ENCODE measurements around the gene ABCB7. TPM values are rescaled to one million over a fixed set of nuclear protein-coding genes. Genes with fewer than 3 reads are reported as not detected.

The ABCB7 gene
- polyA plus RNA-seq, 2 donors, result 5.0 to 10.3 TPM

- WGBS, 2 donors, result 64 to 84% methylated on average over 6 of the region's 6 CpGs
- no peaks in the 10 kb centered on the region for H3K36me3 ChIP-seq (ENCODE audit: control insufficient read depth in 2 of 2, insufficient read depth in 2 of 2, low read length in 1 of 2)
Observed at GRCh38 chrX:75107863-75108509, 48.1 kb downstream of the ABCB7 start.

DNA sequence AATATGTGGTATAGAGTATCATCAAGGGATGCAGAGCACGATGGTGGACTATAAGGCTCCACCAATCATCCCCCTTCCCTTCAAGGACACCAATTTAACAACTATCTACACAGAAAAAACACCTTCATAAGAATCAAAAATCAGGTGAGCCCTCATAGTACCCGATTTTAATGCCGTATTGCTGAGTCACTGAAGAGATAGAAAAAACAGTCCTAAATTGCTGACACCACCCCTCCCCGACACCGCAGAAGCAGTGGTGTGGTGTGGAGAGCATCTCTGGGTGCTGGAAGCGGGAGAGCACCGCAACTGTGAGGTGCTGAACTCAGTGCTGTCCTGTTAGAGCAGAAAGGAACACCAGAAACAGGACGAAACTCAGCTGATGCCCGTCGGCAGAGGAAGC lies 49.3 kb downstream of the ABCB7 start:
- Histone ChIP-seq H3K9me3 (ENCODE audit: control insufficient read depth in 2 of 2, insufficient read depth in 1 of 2, low read depth in 1 of 2, low read length in 1 of 2) (no peaks in the 10 kb centered on the region), H3K27ac (ENCODE audit: low read depth in 2 of 2, low read length in 1 of 2) (no peak overlapping the region), H3K27me3 (ENCODE audit: control insufficient read depth in 1 of 2, insufficient read depth in 2 of 2, low read length in 2 of 2) (no peaks in the 10 kb centered on the region), H3K36me3 (ENCODE audit: control insufficient read depth in 2 of 2, insufficient read depth in 2 of 2, low read length in 1 of 2) (no peaks in the 10 kb centered on the region), H3K4me1 (ENCODE audit: control insufficient read depth in 2 of 2, insufficient read depth in 2 of 2, low read length in 1 of 2) (no peaks in the 10 kb centered on the region), H3K4me3 (ENCODE audit: low read depth in 1 of 2, low read length in 2 of 2) (no peak overlapping the region)
- WGBS, 2 donors, result 84 to 96% methylated on average over 10 of the region's 10 CpGs

More at GRCh38 chrX:75107863-75108509, 48.1 kb downstream of the ABCB7 start:
- Histone ChIP-seq H3K27ac (ENCODE audit: low read depth in 2 of 2, low read length in 1 of 2) (no peak overlapping the region), H3K9me3 (ENCODE audit: control insufficient read depth in 2 of 2, insufficient read depth in 1 of 2, low read depth in 1 of 2, low read length in 1 of 2) (no peaks in the 10 kb centered on the region), H3K27me3 (ENCODE audit: control insufficient read depth in 1 of 2, insufficient read depth in 2 of 2, low read length in 2 of 2) (no peaks in the 10 kb centered on the region), H3K4me1 (ENCODE audit: control insufficient read depth in 2 of 2, insufficient read depth in 2 of 2, low read length in 1 of 2) (no peaks in the 10 kb centered on the region), H3K4me3 (ENCODE audit: low read depth in 1 of 2, low read length in 2 of 2) (no peak overlapping the region)

GRCh38 chrX:75096331-75096730 lies 59.8 kb downstream of the ABCB7 start:
- no peaks in the 10 kb centered on the region for H3K9me3 ChIP-seq (ENCODE audit: control insufficient read depth in 2 of 2, insufficient read depth in 1 of 2, low read depth in 1 of 2, low read length in 1 of 2)
- H3K27ac ChIP-seq (ENCODE audit: low read depth in 2 of 2, low read length in 1 of 2), result no peak overlapping the region
- 57 to 70% methylated on average over 1 of the region's 1 CpG for WGBS, 2 donors
- H3K4me1 ChIP-seq (ENCODE audit: control insufficient read depth in 2 of 2, insufficient read depth in 2 of 2, low read length in 1 of 2), result no peaks in the 10 kb centered on the region
- no peaks in the 10 kb centered on the region for H3K27me3 ChIP-seq (ENCODE audit: control insufficient read depth in 1 of 2, insufficient read depth in 2 of 2, low read length in 2 of 2)
- no peak overlapping the region for H3K4me3 ChIP-seq (ENCODE audit: low read depth in 1 of 2, low read length in 2 of 2)
- no peaks in the 10 kb centered on the region for H3K36me3 ChIP-seq (ENCODE audit: control insufficient read depth in 2 of 2, insufficient read depth in 2 of 2, low read length in 1 of 2)

DNA sequence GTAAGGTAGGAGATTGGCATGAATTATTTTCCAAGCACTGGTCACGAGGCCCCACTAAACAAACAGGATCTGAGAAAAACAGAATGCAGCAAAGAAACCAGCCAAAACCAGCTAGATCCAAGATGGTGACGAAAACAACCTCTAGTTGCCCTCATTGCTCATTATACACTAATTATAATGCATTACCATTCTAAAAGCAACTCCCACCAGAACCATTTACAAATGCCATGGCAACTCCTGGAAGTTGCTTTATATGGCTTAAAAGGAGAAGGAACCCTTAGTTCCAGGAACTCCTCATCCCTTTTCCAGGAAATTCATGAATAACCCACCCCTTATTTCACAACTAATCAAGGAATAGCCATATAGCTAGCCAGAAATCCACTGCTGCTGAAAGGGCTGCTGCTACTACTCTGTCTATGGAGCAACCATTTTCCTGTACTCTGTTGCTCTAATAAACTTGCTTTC lies 69.3 kb downstream of the ABCB7 start:
- H3K27ac ChIP-seq (ENCODE audit: low read depth in 2 of 2, low read length in 1 of 2), result no peak overlapping the region
- peaks cover 0 to 2% of the 10 kb centered on the region in 2 donors for H3K27me3 ChIP-seq (ENCODE audit: control insufficient read depth in 1 of 2, insufficient read depth in 2 of 2, low read length in 2 of 2)
- H3K4me3 ChIP-seq (ENCODE audit: low read depth in 1 of 2, low read length in 2 of 2), result no peak overlapping the region
- no peaks in the 10 kb centered on the region for H3K36me3 ChIP-seq (ENCODE audit: control insufficient read depth in 2 of 2, insufficient read depth in 2 of 2, low read length in 1 of 2)
- WGBS, 2 donors, result 71 to 87% methylated on average over 2 of the region's 2 CpGs
- no peaks in the 10 kb centered on the region for H3K9me3 ChIP-seq (ENCODE audit: control insufficient read depth in 2 of 2, insufficient read depth in 1 of 2, low read depth in 1 of 2, low read length in 1 of 2)
- H3K4me1 ChIP-seq (ENCODE audit: control insufficient read depth in 2 of 2, insufficient read depth in 2 of 2, low read length in 1 of 2), result no peaks in the 10 kb centered on the region

- H3K9me3 ChIP-seq (ENCODE audit: control insufficient read depth in 2 of 2, insufficient read depth in 1 of 2, low read depth in 1 of 2, low read length in 1 of 2), result no peaks in the 10 kb centered on the region
- H3K36me3 ChIP-seq (ENCODE audit: control insufficient read depth in 2 of 2, insufficient read depth in 2 of 2, low read length in 1 of 2), result no peaks in the 10 kb centered on the region
- H3K4me3 ChIP-seq (ENCODE audit: low read depth in 1 of 2, low read length in 2 of 2), result no peak overlapping the region
- peaks cover 0 to 3% of the 10 kb centered on the region in 2 donors for H3K27me3 ChIP-seq (ENCODE audit: control insufficient read depth in 1 of 2, insufficient read depth in 2 of 2, low read length in 2 of 2)
- no peaks in the 10 kb centered on the region for H3K4me1 ChIP-seq (ENCODE audit: control insufficient read depth in 2 of 2, insufficient read depth in 2 of 2, low read length in 1 of 2)
- H3K27ac ChIP-seq (ENCODE audit: low read depth in 2 of 2, low read length in 1 of 2), result no peak overlapping the region
Observed at GRCh38 chrX:75084757-75085156, 71.3 kb downstream of the ABCB7 start.

DNA sequence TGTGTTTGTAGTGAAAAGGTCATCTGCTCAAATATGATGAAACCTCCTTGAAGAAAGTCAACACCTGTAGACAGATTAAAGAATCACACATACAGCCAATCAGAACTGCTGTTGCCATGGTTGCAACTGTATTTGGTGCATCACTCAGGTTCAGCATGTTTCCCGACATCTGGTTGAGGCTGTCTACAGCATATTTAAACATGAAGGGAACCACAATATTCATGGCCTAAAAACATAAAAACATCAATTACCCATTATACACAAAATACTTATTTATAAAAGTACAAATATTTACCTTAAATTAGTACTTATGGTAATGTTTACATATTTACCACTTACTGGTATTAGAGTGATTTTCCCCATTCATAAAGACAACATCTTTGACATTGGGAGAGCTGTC lies 79.7 kb downstream of the ABCB7 start:
- Histone ChIP-seq H3K27me3 (ENCODE audit: control insufficient read depth in 1 of 2, insufficient read depth in 2 of 2, low read length in 2 of 2) (peaks cover 0 to 4% of the 10 kb centered on the region in 2 donors), H3K9me3 (ENCODE audit: control insufficient read depth in 2 of 2, insufficient read depth in 1 of 2, low read depth in 1 of 2, low read length in 1 of 2) (no peaks in the 10 kb centered on the region), H3K4me3 (ENCODE audit: low read depth in 1 of 2, low read length in 2 of 2) (no peak overlapping the region), H3K36me3 (ENCODE audit: control insufficient read depth in 2 of 2, insufficient read depth in 2 of 2, low read length in 1 of 2) (no peaks in the 10 kb centered on the region), H3K4me1 (ENCODE audit: control insufficient read depth in 2 of 2, insufficient read depth in 2 of 2, low read length in 1 of 2) (no peaks in the 10 kb centered on the region), H3K27ac (ENCODE audit: low read depth in 2 of 2, low read length in 1 of 2) (no peak overlapping the region)
- WGBS, 2 donors, result 84 to 95% methylated on average over 1 of the region's 1 CpG

- no peaks in the 10 kb centered on the region for H3K9me3 ChIP-seq (ENCODE audit: control insufficient read depth in 2 of 2, insufficient read depth in 1 of 2, low read depth in 1 of 2, low read length in 1 of 2)
- no peaks in the 10 kb centered on the region for H3K27me3 ChIP-seq (ENCODE audit: control insufficient read depth in 1 of 2, insufficient read depth in 2 of 2, low read length in 2 of 2)
- no peak overlapping the region for H3K4me3 ChIP-seq (ENCODE audit: low read depth in 1 of 2, low read length in 2 of 2)
- H3K4me1 ChIP-seq (ENCODE audit: control insufficient read depth in 2 of 2, insufficient read depth in 2 of 2, low read length in 1 of 2), result no peaks in the 10 kb centered on the region
- no peak overlapping the region for H3K27ac ChIP-seq (ENCODE audit: low read depth in 2 of 2, low read length in 1 of 2)
- WGBS, 2 donors, result 77 to 87% methylated on average over 1 of the region's 1 CpG
- H3K36me3 ChIP-seq (ENCODE audit: control insufficient read depth in 2 of 2, insufficient read depth in 2 of 2, low read length in 1 of 2), result no peaks in the 10 kb centered on the region
Observed at GRCh38 chrX:75074475-75074874, 81.6 kb downstream of the ABCB7 start.

DNA sequence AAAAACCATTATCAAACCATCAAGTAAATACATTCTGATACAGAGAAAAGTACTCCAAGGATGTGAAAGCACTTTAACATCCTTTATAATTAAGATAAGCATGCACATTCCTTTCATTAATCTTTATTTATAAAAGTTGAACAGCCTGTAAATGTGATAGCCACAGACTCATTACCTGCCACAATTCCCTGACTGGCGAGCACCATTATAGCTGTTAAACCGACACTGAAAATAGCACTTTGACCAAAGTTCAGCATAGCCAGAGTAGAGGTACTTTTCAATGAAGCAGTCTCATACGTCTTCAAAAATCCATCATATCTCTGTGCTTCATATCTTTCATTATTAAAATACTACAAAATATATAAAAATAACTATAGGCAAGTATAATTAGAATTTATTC lies 84.7 kb downstream of the ABCB7 start:
- Histone ChIP-seq H3K27me3 (ENCODE audit: control insufficient read depth in 1 of 2, insufficient read depth in 2 of 2, low read length in 2 of 2) (no peaks in the 10 kb centered on the region), H3K9me3 (ENCODE audit: control insufficient read depth in 2 of 2, insufficient read depth in 1 of 2, low read depth in 1 of 2, low read length in 1 of 2) (no peaks in the 10 kb centered on the region), H3K4me1 (ENCODE audit: control insufficient read depth in 2 of 2, insufficient read depth in 2 of 2, low read length in 1 of 2) (no peaks in the 10 kb centered on the region), H3K36me3 (ENCODE audit: control insufficient read depth in 2 of 2, insufficient read depth in 2 of 2, low read length in 1 of 2) (no peaks in the 10 kb centered on the region), H3K27ac (ENCODE audit: low read depth in 2 of 2, low read length in 1 of 2) (no peak overlapping the region), H3K4me3 (ENCODE audit: low read depth in 1 of 2, low read length in 2 of 2) (no peak overlapping the region)
- 60 to 91% methylated on average over 3 of the region's 3 CpGs for WGBS, 2 donors

DNA sequence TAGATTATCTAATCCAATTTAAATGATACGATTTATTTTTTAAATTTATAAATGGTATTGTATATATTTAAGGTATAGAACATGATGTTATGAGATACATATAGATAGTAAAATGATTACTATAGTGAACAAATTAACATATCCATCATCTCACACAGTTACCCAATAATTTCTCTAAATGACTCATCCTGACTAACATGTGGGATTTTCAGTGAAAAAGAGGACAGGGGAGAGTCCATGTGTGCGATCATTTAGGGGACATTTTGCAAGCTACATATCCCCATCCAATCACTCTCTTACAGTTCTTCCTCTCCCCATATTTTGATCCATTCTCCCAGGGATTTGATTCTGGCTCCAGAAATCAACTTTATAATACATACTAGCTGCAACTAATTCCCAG lies 88.2 kb downstream of the ABCB7 start:
- H3K9me3 ChIP-seq (ENCODE audit: control insufficient read depth in 2 of 2, insufficient read depth in 1 of 2, low read depth in 1 of 2, low read length in 1 of 2), result no peaks in the 10 kb centered on the region
- 88 to 93% methylated on average over 2 of the region's 2 CpGs for WGBS, 2 donors

GRCh38 chrX:75061701-75062100 lies 94.4 kb downstream of the ABCB7 start:
- H3K27ac ChIP-seq (ENCODE audit: low read depth in 2 of 2, low read length in 1 of 2), result no peak overlapping the region
- no peaks in the 10 kb centered on the region for H3K9me3 ChIP-seq (ENCODE audit: control insufficient read depth in 2 of 2, insufficient read depth in 1 of 2, low read depth in 1 of 2, low read length in 1 of 2)
- 83 to 96% methylated on average over 1 of the region's 1 CpG for WGBS, 2 donors
- no peaks in the 10 kb centered on the region for H3K4me1 ChIP-seq (ENCODE audit: control insufficient read depth in 2 of 2, insufficient read depth in 2 of 2, low read length in 1 of 2)
- no peak overlapping the region for H3K4me3 ChIP-seq (ENCODE audit: low read depth in 1 of 2, low read length in 2 of 2)
- H3K27me3 ChIP-seq (ENCODE audit: control insufficient read depth in 1 of 2, insufficient read depth in 2 of 2, low read length in 2 of 2), result no peaks in the 10 kb centered on the region
- no peaks in the 10 kb centered on the region for H3K36me3 ChIP-seq (ENCODE audit: control insufficient read depth in 2 of 2, insufficient read depth in 2 of 2, low read length in 1 of 2)

More for the DNA sequence above, 88.2 kb downstream of the ABCB7 start:
- no peaks in the 10 kb centered on the region for H3K27me3 ChIP-seq (ENCODE audit: control insufficient read depth in 1 of 2, insufficient read depth in 2 of 2, low read length in 2 of 2)
- H3K36me3 ChIP-seq (ENCODE audit: control insufficient read depth in 2 of 2, insufficient read depth in 2 of 2, low read length in 1 of 2), result no peaks in the 10 kb centered on the region
- no peak overlapping the region for H3K4me3 ChIP-seq (ENCODE audit: low read depth in 1 of 2, low read length in 2 of 2)
- no peaks in the 10 kb centered on the region for H3K4me1 ChIP-seq (ENCODE audit: control insufficient read depth in 2 of 2, insufficient read depth in 2 of 2, low read length in 1 of 2)
- no peak overlapping the region for H3K27ac ChIP-seq (ENCODE audit: low read depth in 2 of 2, low read length in 1 of 2)
